ENCODE data around the gene INSRR.

- TF ChIP-seq CTCF (conservative IDR thresholded peaks at IDR 0.05) (no peak), EZH2 (IDR thresholded peaks at IDR 0.05; ENCODE audit: low read depth) (no peak)
Measured at GRCh38 chr1:156804572-156805243, 54.2 kb downstream of the INSRR start.

All from PC-9 (cell line).